ENCODE data around the gene PCNX3.

DNA sequence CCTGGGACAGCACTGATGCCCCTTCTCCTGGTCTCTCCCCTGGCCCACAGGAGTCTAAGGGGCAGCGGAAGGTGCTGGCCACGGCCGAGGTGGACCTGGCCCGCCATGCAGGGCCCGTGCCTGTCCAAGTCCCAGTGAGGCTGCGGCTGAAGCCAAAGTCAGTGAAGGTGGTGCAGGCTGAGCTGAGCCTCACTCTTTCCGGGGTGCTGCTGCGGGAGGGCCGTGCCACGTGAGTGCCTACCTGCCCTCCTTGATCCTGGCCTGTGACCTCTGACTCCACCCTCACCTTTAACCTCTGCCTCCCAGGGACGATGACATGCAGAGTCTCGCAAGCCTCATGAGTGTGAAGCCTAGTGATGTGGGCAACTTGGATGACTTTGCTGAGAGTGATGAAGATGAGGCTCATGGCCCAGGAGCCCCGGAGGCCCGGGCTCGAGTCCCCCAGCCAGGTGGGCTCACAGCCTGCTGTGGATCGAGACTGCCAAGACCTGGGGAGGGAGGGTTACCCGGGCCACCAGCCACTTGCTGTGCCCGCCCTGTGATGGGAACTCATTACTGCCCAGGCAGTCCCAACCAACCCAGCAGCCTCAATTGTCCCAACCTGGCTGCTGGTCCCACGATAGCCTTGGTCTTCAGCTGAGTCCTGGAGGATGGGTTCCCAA is 35.4 kb upstream of the PCNX3 start:
- TF ChIP-seq, protein P1, sequence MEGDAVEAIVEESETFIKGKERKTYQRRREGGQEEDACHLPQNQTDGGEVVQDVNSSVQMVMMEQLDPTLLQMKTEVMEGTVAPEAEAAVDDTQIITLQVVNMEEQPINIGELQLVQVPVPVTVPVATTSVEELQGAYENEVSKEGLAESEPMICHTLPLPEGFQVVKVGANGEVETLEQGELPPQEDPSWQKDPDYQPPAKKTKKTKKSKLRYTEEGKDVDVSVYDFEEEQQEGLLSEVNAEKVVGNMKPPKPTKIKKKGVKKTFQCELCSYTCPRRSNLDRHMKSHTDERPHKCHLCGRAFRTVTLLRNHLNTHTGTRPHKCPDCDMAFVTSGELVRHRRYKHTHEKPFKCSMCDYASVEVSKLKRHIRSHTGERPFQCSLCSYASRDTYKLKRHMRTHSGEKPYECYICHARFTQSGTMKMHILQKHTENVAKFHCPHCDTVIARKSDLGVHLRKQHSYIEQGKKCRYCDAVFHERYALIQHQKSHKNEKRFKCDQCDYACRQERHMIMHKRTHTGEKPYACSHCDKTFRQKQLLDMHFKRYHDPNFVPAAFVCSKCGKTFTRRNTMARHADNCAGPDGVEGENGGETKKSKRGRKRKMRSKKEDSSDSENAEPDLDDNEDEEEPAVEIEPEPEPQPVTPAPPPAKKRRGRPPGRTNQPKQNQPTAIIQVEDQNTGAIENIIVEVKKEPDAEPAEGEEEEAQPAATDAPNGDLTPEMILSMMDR (IDR thresholded peaks at IDR 0.05) = no peak
- no peak for TF ChIP-seq POLR2A (IDR thresholded peaks at IDR 0.05)
- no peak for TF ChIP-seq POLR2AphosphoS5 (IDR thresholded peaks at IDR 0.05)
- no peak for TF ChIP-seq EP300 (IDR thresholded peaks at IDR 0.05)
